ENCODE measurements around the gene DGKQ. TPM values are rescaled to one million over a fixed set of nuclear protein-coding genes. Genes with fewer than 3 reads are reported as not detected.
A peak's percentile ranks its signal among the peaks of the same experiment; 100 is the strongest.

The DGKQ gene
- total and polyA plus RNA-seq, 2 of the 13 experiments (the other 11 are each of a cell fraction or from before 2014, with no cell fraction given) = 4.5 to 7.2 TPM

DNA sequence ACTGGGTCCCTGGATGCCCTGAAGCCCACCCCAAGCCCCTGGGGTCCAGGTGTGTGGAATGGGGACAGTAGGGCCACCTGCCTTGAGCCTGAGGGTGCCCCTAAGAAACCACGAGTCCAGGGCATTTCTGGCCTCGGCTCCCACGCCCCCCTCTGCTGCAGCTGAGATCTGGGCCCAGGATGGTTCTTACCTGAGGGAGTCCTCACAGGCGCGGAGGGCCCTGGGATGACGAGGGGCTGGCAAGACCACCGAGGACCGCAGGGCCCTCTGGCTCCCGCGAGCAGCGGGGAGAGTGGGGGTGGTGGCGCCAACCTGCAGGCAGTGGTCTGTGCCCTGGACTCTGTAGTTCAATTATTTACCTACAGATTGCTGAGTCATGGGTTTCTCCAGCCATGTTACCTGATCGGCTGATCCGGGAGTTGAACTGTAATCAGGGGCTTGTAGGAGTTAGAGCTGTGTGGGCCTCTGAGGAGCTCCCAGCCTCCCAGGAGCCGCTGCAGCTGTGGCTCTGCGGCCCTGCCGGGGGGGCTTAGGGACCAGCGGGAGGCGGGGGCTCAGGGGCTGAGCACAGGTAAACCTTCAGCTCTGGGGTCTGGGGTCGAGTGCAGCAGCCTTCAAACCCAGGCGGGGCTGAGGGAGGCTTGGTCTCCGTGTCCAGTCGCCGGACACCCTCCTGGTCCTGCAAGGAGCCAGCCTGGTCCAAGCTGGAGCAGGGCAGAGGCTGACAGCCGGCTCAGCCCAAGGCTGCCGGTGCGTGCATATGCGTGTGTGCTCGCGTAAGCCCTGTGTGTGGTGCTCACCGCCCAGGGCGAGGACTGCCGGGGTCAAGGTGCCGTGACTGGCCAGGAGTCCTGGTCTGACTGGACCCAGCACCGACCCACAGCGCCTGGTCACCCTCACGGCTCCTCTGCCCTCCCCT lies 20.0 kb upstream of the DGKQ start, which contains the start of gene SLC26A1 (continued):
- TF ChIP-seq ZNF292 (CRISPR knock-in tag; IDR thresholded peaks at IDR 0.05; ENCODE audit: borderline replicate concordance, low read depth) = peak; percentile 48; the same call in 1 of the 2 replicates
- TF ChIP-seq, protein P1, sequence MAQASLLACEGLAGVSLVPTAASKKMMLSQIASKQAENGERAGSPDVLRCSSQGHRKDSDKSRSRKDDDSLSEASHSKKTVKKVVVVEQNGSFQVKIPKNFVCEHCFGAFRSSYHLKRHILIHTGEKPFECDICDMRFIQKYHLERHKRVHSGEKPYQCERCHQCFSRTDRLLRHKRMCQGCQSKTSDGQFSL (CRISPR knock-in tag; IDR thresholded peaks at IDR 0.05) = peak; percentile 91
- no peak; the same call in 1 of the 2 replicates for TF ChIP-seq CEBPG (CRISPR knock-in tag; IDR thresholded peaks at IDR 0.05)
- peak; percentile 81; the same call in 1 of the 2 replicates for TF ChIP-seq GLI4 (CRISPR knock-in tag; IDR thresholded peaks at IDR 0.05; ENCODE audit: borderline replicate concordance)
- TF ChIP-seq, protein P2, sequence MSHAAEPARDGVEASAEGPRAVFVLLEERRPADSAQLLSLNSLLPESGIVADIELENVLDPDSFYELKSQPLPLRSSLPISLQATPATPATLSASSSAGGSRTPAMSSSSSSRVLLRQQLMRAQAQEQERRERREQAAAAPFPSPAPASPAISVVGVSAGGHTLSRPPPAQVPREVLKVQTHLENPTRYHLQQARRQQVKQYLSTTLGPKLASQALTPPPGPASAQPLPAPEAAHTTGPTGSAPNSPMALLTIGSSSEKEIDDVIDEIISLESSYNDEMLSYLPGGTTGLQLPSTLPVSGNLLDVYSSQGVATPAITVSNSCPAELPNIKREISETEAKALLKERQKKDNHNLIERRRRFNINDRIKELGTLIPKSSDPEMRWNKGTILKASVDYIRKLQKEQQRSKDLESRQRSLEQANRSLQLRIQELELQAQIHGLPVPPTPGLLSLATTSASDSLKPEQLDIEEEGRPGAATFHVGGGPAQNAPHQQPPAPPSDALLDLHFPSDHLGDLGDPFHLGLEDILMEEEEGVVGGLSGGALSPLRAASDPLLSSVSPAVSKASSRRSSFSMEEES (CRISPR knock-in tag; IDR thresholded peaks at IDR 0.05) = peak; percentile 70; the same call in 1 of the 2 replicates
- TF ChIP-seq SP5 (CRISPR knock-in tag; IDR thresholded peaks at IDR 0.05; ENCODE audit: borderline replicate concordance, low read depth) = no peak
- no peak; the same call in 1 of the 2 replicates for TF ChIP-seq ZNF878 (CRISPR knock-in tag; IDR thresholded peaks at IDR 0.05)
- TF ChIP-seq, protein P3, sequence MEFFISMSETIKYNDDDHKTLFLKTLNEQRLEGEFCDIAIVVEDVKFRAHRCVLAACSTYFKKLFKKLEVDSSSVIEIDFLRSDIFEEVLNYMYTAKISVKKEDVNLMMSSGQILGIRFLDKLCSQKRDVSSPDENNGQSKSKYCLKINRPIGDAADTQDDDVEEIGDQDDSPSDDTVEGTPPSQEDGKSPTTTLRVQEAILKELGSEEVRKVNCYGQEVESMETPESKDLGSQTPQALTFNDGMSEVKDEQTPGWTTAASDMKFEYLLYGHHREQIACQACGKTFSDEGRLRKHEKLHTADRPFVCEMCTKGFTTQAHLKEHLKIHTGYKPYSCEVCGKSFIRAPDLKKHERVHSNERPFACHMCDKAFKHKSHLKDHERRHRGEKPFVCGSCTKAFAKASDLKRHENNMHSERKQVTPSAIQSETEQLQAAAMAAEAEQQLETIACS (CRISPR knock-in tag; IDR thresholded peaks at IDR 0.05) = no peak
- TF ChIP-seq ZNF773 (CRISPR knock-in tag; IDR thresholded peaks at IDR 0.05; ENCODE audit: borderline replicate concordance) = no peak
- TF ChIP-seq ZNF777 (CRISPR knock-in tag; IDR thresholded peaks at IDR 0.05) = no peak
- TF ChIP-seq NR2F1 (CRISPR knock-in tag; IDR thresholded peaks at IDR 0.05) = peak in 1 of 2 experiments; percentile 44; a peak in 1 of 4 replicates
- TF ChIP-seq ZNF496 (CRISPR knock-in tag; IDR thresholded peaks at IDR 0.05; ENCODE audit: insufficient replicate concordance) = no peak
- no peak for TF ChIP-seq SP140L (CRISPR knock-in tag; IDR thresholded peaks at IDR 0.05; ENCODE audit: borderline replicate concordance)
- TF ChIP-seq, protein P4, sequence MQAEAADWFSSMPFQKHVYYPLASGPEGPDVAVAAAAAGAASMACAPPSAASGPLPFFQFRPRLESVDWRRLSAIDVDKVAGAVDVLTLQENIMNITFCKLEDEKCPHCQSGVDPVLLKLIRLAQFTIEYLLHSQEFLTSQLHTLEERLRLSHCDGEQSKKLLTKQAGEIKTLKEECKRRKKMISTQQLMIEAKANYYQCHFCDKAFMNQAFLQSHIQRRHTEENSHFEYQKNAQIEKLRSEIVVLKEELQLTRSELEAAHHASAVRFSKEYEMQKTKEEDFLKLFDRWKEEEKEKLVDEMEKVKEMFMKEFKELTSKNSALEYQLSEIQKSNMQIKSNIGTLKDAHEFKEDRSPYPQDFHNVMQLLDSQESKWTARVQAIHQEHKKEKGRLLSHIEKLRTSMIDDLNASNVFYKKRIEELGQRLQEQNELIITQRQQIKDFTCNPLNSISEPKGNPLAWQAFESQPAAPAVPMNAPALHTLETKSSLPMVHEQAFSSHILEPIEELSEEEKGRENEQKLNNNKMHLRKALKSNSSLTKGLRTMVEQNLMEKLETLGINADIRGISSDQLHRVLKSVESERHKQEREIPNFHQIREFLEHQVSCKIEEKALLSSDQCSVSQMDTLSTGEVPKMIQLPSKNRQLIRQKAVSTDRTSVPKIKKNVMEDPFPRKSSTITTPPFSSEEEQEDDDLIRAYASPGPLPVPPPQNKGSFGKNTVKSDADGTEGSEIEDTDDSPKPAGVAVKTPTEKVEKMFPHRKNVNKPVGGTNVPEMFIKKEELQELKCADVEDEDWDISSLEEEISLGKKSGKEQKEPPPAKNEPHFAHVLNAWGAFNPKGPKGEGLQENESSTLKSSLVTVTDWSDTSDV (CRISPR knock-in tag; IDR thresholded peaks at IDR 0.05) = no peak
- no peak for TF ChIP-seq MLLT10 (CRISPR knock-in tag; IDR thresholded peaks at IDR 0.05)
- TF ChIP-seq RFXANK (CRISPR knock-in tag; IDR thresholded peaks at IDR 0.05) = no peak
- TF ChIP-seq RFX3 (CRISPR knock-in tag; IDR thresholded peaks at IDR 0.05) = no peak
- no peak for TF ChIP-seq ZNF75D (CRISPR knock-in tag; IDR thresholded peaks at IDR 0.05; ENCODE audit: borderline replicate concordance)
- no peak for TF ChIP-seq ZNF230 (CRISPR knock-in tag; IDR thresholded peaks at IDR 0.05)
- TF ChIP-seq AKAP8 (CRISPR knock-in tag; IDR thresholded peaks at IDR 0.05) = peak; percentile 9
- no peak for TF ChIP-seq NFIC (IDR thresholded peaks at IDR 0.05; ENCODE audit: low read length)
- TF ChIP-seq NFE2L2 (IDR thresholded peaks at IDR 0.05; ENCODE audit: low read length) = peak; percentile 99
- no peak for TF ChIP-seq ZBTB8A (CRISPR knock-in tag; IDR thresholded peaks at IDR 0.05; ENCODE audit: borderline replicate concordance, low read depth)
- TF ChIP-seq RAD51 (IDR thresholded peaks at IDR 0.05; ENCODE audit: borderline replicate concordance) = no peak
- TF ChIP-seq REPIN1 (CRISPR knock-in tag; IDR thresholded peaks at IDR 0.05; ENCODE audit: borderline replicate concordance, low read depth) = no peak; the same call in 1 of the 2 replicates
